Measurements from ENCODE around the gene ANKLE2. TPM values are rescaled to one million over a fixed set of nuclear protein-coding genes. Genes with fewer than 3 reads are reported as not detected.

ANKLE2 gene
- total RNA-seq, 1 donor from 2014 or later, result 96.4 TPM

GRCh38 chr12:132773077-132773955 lies 11.7 kb upstream of the ANKLE2 start:
- Mint-ChIP-seq H3K27ac (ENCODE audit: unreplicated experiment) (no peak overlapping the region), H3K4me3 (ENCODE audit: unreplicated experiment) (no peak overlapping the region), H3K36me3 (ENCODE audit: low read depth) (peaks cover 37% of the 10 kb centered on the region), H3K27me3 (ENCODE audit: low read depth) (no peaks in the 10 kb centered on the region), H3K4me1 (ENCODE audit: low read depth) (peaks cover 11% of the 10 kb centered on the region), H3K9me3 (ENCODE audit: low read depth) (no peaks in the 10 kb centered on the region)
- DNase-seq (ENCODE audit: low spot score), result no peak
- TF ChIP-seq CTCF (IDR thresholded peaks at IDR 0.05), result no peak

DNA sequence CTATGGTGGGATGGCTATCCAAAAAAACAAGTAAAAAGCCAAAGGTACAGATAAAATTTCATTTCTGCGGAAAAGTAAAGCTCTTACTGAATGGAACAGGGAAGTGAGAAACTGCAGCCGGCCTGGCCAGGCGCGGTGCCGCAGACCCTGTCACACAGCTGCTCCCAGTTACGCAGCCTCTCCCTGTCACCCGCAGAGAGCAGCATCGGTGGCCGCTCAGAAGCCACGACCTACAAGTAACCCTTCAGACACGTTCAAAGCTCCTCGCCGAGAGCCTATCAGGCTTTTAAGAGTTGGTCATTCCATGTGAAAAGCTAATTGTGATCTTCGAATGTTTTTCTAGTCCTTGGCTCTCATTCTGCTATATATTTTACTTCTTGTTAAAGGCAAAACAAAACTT lies 11.0 kb upstream of the ANKLE2 start:
- Mint-ChIP-seq H3K27ac (ENCODE audit: unreplicated experiment) (no peak overlapping the region), H3K4me1 (ENCODE audit: low read depth) (peaks cover 16% of the 10 kb centered on the region), H3K36me3 (ENCODE audit: low read depth) (peaks cover 37% of the 10 kb centered on the region), H3K4me3 (ENCODE audit: unreplicated experiment) (no peak overlapping the region), H3K9me3 (ENCODE audit: low read depth) (no peaks in the 10 kb centered on the region), H3K27me3 (ENCODE audit: low read depth) (no peaks in the 10 kb centered on the region)
- TF ChIP-seq CTCF (IDR thresholded peaks at IDR 0.05), result no peak
- DNase-seq (ENCODE audit: low spot score), result no peak

- H3K9me3 Mint-ChIP-seq (ENCODE audit: low read depth), result no peaks in the 10 kb centered on the region
- H3K4me3 Mint-ChIP-seq (ENCODE audit: unreplicated experiment), result no peak overlapping the region
- peak overlapping the region; percentile 29 for H3K27ac Mint-ChIP-seq (ENCODE audit: unreplicated experiment)
- no peaks in the 10 kb centered on the region for H3K27me3 Mint-ChIP-seq (ENCODE audit: low read depth)
- H3K36me3 Mint-ChIP-seq (ENCODE audit: low read depth), result peaks cover 34% of the 10 kb centered on the region
- no peak for TF ChIP-seq CTCF (IDR thresholded peaks at IDR 0.05)
- no peak for DNase-seq (ENCODE audit: low spot score)
- H3K4me1 Mint-ChIP-seq (ENCODE audit: low read depth), result peaks cover 19% of the 10 kb centered on the region
Observed at GRCh38 chr12:132771126-132771838, 9.7 kb upstream of the ANKLE2 start.

DNA sequence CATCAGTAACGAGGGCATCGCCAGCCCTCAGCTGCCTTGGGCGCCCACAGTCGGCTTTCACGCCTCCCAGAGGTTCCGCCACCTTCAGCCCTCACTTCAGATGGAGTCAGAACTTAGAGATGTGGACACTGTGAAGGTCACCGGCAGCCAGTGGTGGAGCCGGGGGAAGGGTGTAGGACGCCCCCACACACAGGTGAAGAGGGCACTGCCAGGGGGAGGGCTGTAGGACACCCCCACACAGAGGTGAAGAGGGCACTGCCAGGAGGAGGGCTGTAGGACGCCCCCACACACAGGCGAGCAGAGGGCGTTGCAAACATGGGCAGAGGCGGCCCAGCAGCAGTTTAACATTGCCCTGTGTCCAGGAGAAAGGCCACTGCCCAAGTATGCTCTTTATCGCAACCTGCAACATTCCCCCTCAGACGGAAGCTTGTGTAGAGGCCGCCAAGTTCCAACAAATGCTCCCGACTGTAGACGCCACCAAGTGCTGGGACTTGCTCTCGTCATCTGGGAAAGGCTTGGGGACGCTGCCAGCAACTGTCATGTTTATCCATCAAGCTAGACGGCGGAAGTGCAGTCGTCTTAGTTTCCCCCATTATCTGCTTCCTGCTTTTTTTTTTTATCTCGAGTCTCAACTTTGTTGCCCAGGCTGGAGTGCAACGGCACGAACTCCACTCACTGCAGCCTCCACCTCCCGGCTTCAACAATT lies 4.9 kb upstream of the ANKLE2 start:
- TF ChIP-seq CTCF (IDR thresholded peaks at IDR 0.05), result no peak
- H3K27me3 Mint-ChIP-seq (ENCODE audit: low read depth), result no peaks in the 10 kb centered on the region
- no peak overlapping the region for H3K4me3 Mint-ChIP-seq (ENCODE audit: unreplicated experiment)
- peaks cover 25% of the 10 kb centered on the region for H3K4me1 Mint-ChIP-seq (ENCODE audit: low read depth)
- H3K27ac Mint-ChIP-seq (ENCODE audit: unreplicated experiment), result peak overlapping the region; percentile 83
- H3K9me3 Mint-ChIP-seq (ENCODE audit: low read depth), result no peaks in the 10 kb centered on the region
- H3K36me3 Mint-ChIP-seq (ENCODE audit: low read depth), result peaks cover 15% of the 10 kb centered on the region
- DNase-seq (ENCODE audit: low spot score), result no peak

DNA sequence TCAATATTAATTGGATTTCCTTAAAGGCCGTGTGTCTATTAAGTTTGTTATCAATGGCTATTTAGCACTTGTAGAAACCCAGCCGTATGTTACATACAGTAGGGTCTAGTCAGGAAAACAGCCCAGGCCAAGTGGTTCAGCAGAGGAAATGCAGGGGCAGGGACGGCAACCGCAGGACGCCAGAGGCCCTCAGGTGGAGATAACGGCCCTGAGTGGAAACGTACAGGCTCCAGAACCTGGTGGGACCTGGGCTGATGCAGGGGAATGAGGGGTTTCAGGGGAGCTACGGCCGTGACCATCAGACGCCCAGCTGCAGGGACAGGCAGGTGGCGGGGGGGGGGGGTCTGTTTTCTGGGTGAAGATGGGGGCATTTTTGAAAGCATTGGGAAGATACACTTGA lies 3.7 kb upstream of the ANKLE2 start:
- DNase-seq (ENCODE audit: low spot score), result no peak
- peak overlapping the region; percentile 17 for H3K27ac Mint-ChIP-seq (ENCODE audit: unreplicated experiment)
- TF ChIP-seq CTCF (IDR thresholded peaks at IDR 0.05), result no peak
- no peaks in the 10 kb centered on the region for H3K27me3 Mint-ChIP-seq (ENCODE audit: low read depth)
- H3K9me3 Mint-ChIP-seq (ENCODE audit: low read depth), result no peaks in the 10 kb centered on the region
- no peak overlapping the region for H3K4me3 Mint-ChIP-seq (ENCODE audit: unreplicated experiment)
- H3K4me1 Mint-ChIP-seq (ENCODE audit: low read depth), result peaks cover 26% of the 10 kb centered on the region
- H3K36me3 Mint-ChIP-seq (ENCODE audit: low read depth), result peaks cover 12% of the 10 kb centered on the region

Data from chondrocyte (in vitro differentiated cells).